D721Med (cell line): Measurements from ENCODE around the gene KRTAP3-3.
"Not testable (repeated sequence)": the region's sequence is repeated elsewhere in the genome, so short reads cannot be mapped to it uniquely, and the experiment has no call there.

Experiments used
- DNase-seq: peaks from one replicate; pipeline ENCODE4 v3.0.0; 2011; ENCODE audit warnings: low spot score; ENCODE audit not compliant: insufficient read length
- FAIRE-seq: peaks from 2 replicates; lab custom pipeline; 2011; peaks lifted over from hg19 to GRCh38; lab: Jason Lieb, UNC
- TF ChIP-seq, protein P1 (sequence below): IDR thresholded peaks from 2 replicates; pipeline ENCODE4 v1.5.1; 2012; ENCODE audit warnings: mild to moderate bottlenecking, control low read depth; ENCODE audit not compliant: insufficient read depth; ENCODE audit errors: missing control alignments

Gene KRTAP3-3

DNA sequence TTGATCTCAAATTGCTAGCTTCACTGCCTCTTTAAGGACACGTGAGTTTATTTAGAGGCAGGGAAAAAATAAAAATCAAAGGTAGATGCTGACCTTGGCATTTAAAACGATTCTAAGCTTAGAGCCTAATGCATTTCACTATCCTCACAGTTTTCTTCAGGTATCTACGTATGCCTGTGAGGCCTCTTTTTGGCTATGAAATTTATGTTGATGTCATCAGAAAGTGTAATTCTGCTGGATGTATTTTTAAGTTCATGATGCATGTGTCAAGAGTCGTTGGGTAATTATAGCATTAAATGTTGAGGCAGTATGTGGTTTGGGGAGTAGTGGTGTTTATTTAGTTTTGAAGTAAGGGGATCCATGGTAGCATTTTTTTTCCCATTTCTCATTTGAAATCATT is 10.0 kb upstream of the KRTAP3-3 start:
- FAIRE-seq (no peak), DNase-seq (no peak)
- TF ChIP-seq, protein P1, sequence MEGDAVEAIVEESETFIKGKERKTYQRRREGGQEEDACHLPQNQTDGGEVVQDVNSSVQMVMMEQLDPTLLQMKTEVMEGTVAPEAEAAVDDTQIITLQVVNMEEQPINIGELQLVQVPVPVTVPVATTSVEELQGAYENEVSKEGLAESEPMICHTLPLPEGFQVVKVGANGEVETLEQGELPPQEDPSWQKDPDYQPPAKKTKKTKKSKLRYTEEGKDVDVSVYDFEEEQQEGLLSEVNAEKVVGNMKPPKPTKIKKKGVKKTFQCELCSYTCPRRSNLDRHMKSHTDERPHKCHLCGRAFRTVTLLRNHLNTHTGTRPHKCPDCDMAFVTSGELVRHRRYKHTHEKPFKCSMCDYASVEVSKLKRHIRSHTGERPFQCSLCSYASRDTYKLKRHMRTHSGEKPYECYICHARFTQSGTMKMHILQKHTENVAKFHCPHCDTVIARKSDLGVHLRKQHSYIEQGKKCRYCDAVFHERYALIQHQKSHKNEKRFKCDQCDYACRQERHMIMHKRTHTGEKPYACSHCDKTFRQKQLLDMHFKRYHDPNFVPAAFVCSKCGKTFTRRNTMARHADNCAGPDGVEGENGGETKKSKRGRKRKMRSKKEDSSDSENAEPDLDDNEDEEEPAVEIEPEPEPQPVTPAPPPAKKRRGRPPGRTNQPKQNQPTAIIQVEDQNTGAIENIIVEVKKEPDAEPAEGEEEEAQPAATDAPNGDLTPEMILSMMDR: no peak

DNA sequence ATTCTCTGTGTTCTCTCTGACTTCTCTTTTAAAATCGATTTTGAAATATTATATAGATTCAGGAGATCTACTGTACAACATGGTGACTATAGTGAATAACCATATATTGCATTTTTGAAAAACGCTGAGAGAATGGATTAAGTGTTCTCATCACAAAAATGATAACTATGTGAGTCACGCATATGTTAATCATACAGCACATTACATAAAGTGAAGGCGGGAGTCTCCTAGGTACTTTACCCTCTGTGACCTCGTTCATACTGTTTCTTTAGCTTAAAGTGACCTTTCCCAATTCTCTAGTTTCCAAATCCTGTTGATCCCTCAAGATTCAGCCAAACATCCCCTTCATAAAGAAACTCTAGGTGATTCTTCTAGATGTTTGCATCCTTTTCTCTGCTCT is 8.8 kb upstream of the KRTAP3-3 start:
- TF ChIP-seq, protein P1: no peak
- DNase-seq: no peak
- no peak for FAIRE-seq

- FAIRE-seq (no peak), DNase-seq (no peak)
- TF ChIP-seq, protein P1: no peak
Observed at GRCh38 chr17:41001795-41002194, 7.8 kb upstream of the KRTAP3-3 start.

- DNase-seq, FAIRE-seq: not testable (repeated sequence)
Observed at GRCh38 chr17:40999563-40999962, 5.6 kb upstream of the KRTAP3-3 start, which contains the start of gene KRTAP3-2. KRTAP3-2 (minus strand) TSS chr17:40999906; CDS start chr17:40999853, 53 bp downstream.

DNA sequence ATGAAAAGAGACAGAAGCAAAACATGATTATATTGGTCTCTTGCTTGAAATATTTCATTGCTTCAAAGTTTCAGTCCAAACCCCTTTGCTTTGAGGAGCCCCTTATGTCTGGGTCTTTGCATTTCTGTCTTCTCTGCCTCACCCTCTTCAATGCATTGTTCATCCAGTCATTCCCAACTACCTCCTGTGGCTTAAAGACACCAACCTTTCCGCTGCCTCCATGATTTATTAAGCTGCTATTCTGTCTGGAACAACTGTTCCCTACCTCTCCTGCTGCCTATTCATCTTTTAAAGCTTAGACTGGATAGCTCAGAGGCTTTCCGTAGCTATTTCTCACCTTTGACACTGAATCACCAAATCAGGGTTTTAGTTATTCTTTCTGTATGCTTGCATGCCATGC is 3.4 kb upstream of the KRTAP3-3 start:
- FAIRE-seq (no peak), DNase-seq (no peak)
- TF ChIP-seq, protein P1: no peak

DNA sequence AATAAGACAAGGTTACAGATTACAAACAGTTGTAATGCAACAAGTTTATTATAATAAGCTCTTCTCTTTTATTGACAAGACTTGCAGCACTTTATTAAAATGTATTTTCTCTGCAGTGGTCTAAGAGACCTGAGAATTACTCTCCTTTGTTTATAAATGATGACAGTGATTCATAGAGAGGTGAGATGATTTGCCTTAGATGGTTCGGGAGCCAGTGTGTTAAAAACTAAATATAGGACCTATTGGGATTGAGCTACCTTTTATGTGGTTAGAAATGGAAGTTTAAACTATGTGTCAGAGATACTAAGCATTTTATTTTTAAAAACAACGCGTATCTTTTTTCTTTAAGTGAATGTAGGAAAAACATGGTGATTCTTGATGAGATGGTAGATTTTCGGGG is 2.9 kb upstream of the KRTAP3-3 start:
- no peak for FAIRE-seq
- TF ChIP-seq, protein P1: no peak
- no peak for DNase-seq

GRCh38 chr17:40995116-40995515 is 1.2 kb upstream of the KRTAP3-3 start:
- TF ChIP-seq, protein P1: no peak
- DNase-seq: no peak
- FAIRE-seq: no peak

- TF ChIP-seq, protein P1: no peak
Observed at GRCh38 chr17:40993084-40993483, 880 bp downstream of the KRTAP3-3 start.

More at GRCh38 chr17:40993084-40993483, 880 bp downstream of the KRTAP3-3 start:
- no peak for FAIRE-seq
- DNase-seq: no peak
